ENCODE data around the gene TCP11L1.

TCP11L1 gene

GRCh38 chr11:33039274-33040032 is at the start of gene TCP11L1:
Gene TCP11L1, plus strand, starts transcription at chr11:33039572. Its CDS starts 4,202 bp downstream, at chr11:33043774.
- peak; percentile 95 for DNase-seq

GRCh38 chr11:32990481-32990880 is 48.9 kb upstream of the TCP11L1 start:
- no peak for DNase-seq

- no peak for DNase-seq
These were observed 47.9 kb upstream of the TCP11L1 start for GRCh38 chr11:32991427-32991826.

- DNase-seq: no peak
These were observed 47.5 kb upstream of the TCP11L1 start for GRCh38 chr11:32991898-32992297.

GRCh38 chr11:33000181-33000580 is 39.2 kb upstream of the TCP11L1 start:
- DNase-seq: peak; percentile 84

- DNase-seq: no peak
These were observed 38.1 kb upstream of the TCP11L1 start for GRCh38 chr11:33001281-33001680.

- DNase-seq: no peak
These were observed 37.4 kb upstream of the TCP11L1 start for GRCh38 chr11:33001751-33002542.

GRCh38 chr11:33005175-33005574 is 34.2 kb upstream of the TCP11L1 start:
- DNase-seq: no peak

GRCh38 chr11:33006010-33006409 is 33.4 kb upstream of the TCP11L1 start:
- DNase-seq: no peak

GRCh38 chr11:33013755-33014154 is 25.6 kb upstream of the TCP11L1 start:
- DNase-seq: no peak

- DNase-seq: peak; percentile 90
These were observed 23.5 kb upstream of the TCP11L1 start, which contains the start of gene DEPDC7 for GRCh38 chr11:33015621-33016551. Gene DEPDC7, plus strand, starts transcription at chr11:33015878. Its CDS starts 78 bp downstream, at chr11:33015956.

GRCh38 chr11:33016654-33017053 is 22.7 kb upstream of the TCP11L1 start:
- DNase-seq: no peak

- no peak for DNase-seq
These were observed 21.9 kb upstream of the TCP11L1 start for GRCh38 chr11:33017478-33017877.

GRCh38 chr11:33017965-33018364 is 21.4 kb upstream of the TCP11L1 start:
- DNase-seq: no peak

- no peak for DNase-seq
These were observed 20.5 kb upstream of the TCP11L1 start for GRCh38 chr11:33018840-33019239.

- DNase-seq: no peak
These were observed 17.9 kb upstream of the TCP11L1 start for GRCh38 chr11:33021501-33021900.

- DNase-seq: no peak
These were observed 17.4 kb upstream of the TCP11L1 start for GRCh38 chr11:33021937-33022336.

GRCh38 chr11:33025339-33025722 is 14.0 kb upstream of the TCP11L1 start:
- no peak for DNase-seq

GRCh38 chr11:33027233-33027632 is 12.1 kb upstream of the TCP11L1 start:
- DNase-seq: no peak

GRCh38 chr11:33027846-33028536 is 11.4 kb upstream of the TCP11L1 start:
- DNase-seq: peak; percentile 19

- no peak for DNase-seq
These were observed 10.8 kb upstream of the TCP11L1 start for GRCh38 chr11:33028537-33028914.

GRCh38 chr11:33029218-33029617 is 10.2 kb upstream of the TCP11L1 start:
- DNase-seq: peak; percentile 12

Measured in fibroblast of skin of right biceps (primary cell).